H9 (cell line): Measurements from ENCODE around the gene GARIN5A. TPM values are rescaled to one million over a fixed set of nuclear protein-coding genes. Genes with fewer than 3 reads are reported as not detected.
A peak's percentile ranks its signal among the peaks of the same experiment; 100 is the strongest.

ENCODE experiments used
- DNase-seq: peaks from one replicate; pipeline ENCODE4 v3.0.0-alpha.2; 2017
- H2AFZ ChIP-seq: one replicate; pipeline ENCODE4 v1.6.1; 2013; ENCODE audit warnings: mild to moderate bottlenecking, low read length, control low read depth, moderate library complexity
- H2AK5ac ChIP-seq: 2 replicates; pipeline ENCODE4 v1.6.1; 2013; ENCODE audit warnings: low read length, control low read depth, mixed read lengths; ENCODE audit not compliant: insufficient read length
- H2BK120ac ChIP-seq: one replicate; pipeline ENCODE4 v1.6.1; 2013; ENCODE audit warnings: low read depth, mild to moderate bottlenecking, low read length, control low read depth, inconsistent platforms; ENCODE audit not compliant: poor library complexity, severe bottlenecking
- H2BK12ac ChIP-seq: 2 replicates; pipeline ENCODE4 v1.6.1; 2013; ENCODE audit warnings: low read length, control low read depth, mixed read lengths, low read depth; ENCODE audit not compliant: insufficient read length
- H2BK15ac ChIP-seq: 2 replicates; pipeline ENCODE4 v1.6.1; 2013; ENCODE audit warnings: low read depth, low read length, control low read depth
- H2BK20ac ChIP-seq: one replicate; pipeline ENCODE4 v1.6.1; 2013; ENCODE audit warnings: low read depth, mild to moderate bottlenecking, low read length, control low read depth, inconsistent platforms; ENCODE audit not compliant: poor library complexity, severe bottlenecking
- H2BK5ac ChIP-seq: 2 replicates; pipeline ENCODE4 v1.6.1; 2013; ENCODE audit warnings: low read length, control low read depth, mixed read lengths; ENCODE audit not compliant: insufficient read length
- H3K14ac ChIP-seq: 2 replicates; pipeline ENCODE4 v1.6.1; 2013; ENCODE audit warnings: low read length, control low read depth; ENCODE audit not compliant: insufficient read depth
- H3K18ac ChIP-seq: 2 replicates; pipeline ENCODE4 v1.6.1; 2013; ENCODE audit warnings: low read depth, mild to moderate bottlenecking, mixed read lengths, low read length, control low read depth; ENCODE audit not compliant: insufficient read length
- H3K23ac ChIP-seq: 2 replicates; pipeline ENCODE4 v1.6.1; 2013; ENCODE audit warnings: low read length, control low read depth, mixed read lengths, low read depth; ENCODE audit not compliant: insufficient read length
- H3K23me2 ChIP-seq: 2 replicates; pipeline ENCODE4 v1.6.1; 2013; ENCODE audit warnings: low read depth, mild to moderate bottlenecking, mixed read lengths, low read length, control low read depth; ENCODE audit not compliant: insufficient read length, poor library complexity, severe bottlenecking
- H3K27ac ChIP-seq: 2 replicates; pipeline ENCODE4 v1.5.1; 2013; ENCODE audit warnings: low read length, control low read depth, mixed read lengths, low read depth; ENCODE audit not compliant: insufficient read length
- H3K27me3 ChIP-seq: 2 replicates; pipeline ENCODE4 v1.6.1; 2013; ENCODE audit warnings: low read length, control low read depth, inconsistent platforms; ENCODE audit not compliant: insufficient read depth
- H3K4ac ChIP-seq: 2 replicates; pipeline ENCODE4 v1.6.1; 2013; ENCODE audit warnings: low read depth, mild to moderate bottlenecking, control low read depth, inconsistent platforms, low read length, moderate library complexity
- H3K4me1 ChIP-seq: 2 replicates; pipeline ENCODE4 v1.6.1; 2013; ENCODE audit warnings: low read length, control low read depth, inconsistent platforms; ENCODE audit not compliant: insufficient read depth
- H3K4me2 ChIP-seq: 2 replicates; pipeline ENCODE4 v1.6.1; 2013; ENCODE audit warnings: low read length, control low read depth, mixed read lengths; ENCODE audit not compliant: insufficient read length, insufficient read depth
- H3K56ac ChIP-seq: 2 replicates; pipeline ENCODE4 v1.6.1; 2013; ENCODE audit warnings: low read depth, mild to moderate bottlenecking, mixed read lengths, low read length, control low read depth; ENCODE audit not compliant: insufficient read length
- H3K79me1 ChIP-seq: 2 replicates; pipeline ENCODE4 v1.6.1; 2013; ENCODE audit warnings: low read depth, mild to moderate bottlenecking, moderate library complexity, low read length, control low read depth, inconsistent platforms; ENCODE audit not compliant: insufficient read depth, poor library complexity, severe bottlenecking
- H3K79me2 ChIP-seq: 2 replicates; pipeline ENCODE4 v1.6.1; 2013; ENCODE audit warnings: low read length, control low read depth, inconsistent platforms; ENCODE audit not compliant: insufficient read depth
- H3K9ac ChIP-seq: 2 replicates; pipeline ENCODE4 v1.6.1; 2013; ENCODE audit warnings: low read length, control low read depth, mixed read lengths; ENCODE audit not compliant: insufficient read length; ENCODE audit errors: extremely low read depth
- H3K9me3 ChIP-seq: one replicate; pipeline ENCODE4 v1.6.1; 2013; ENCODE audit warnings: low read depth, low read length, inconsistent platforms; ENCODE audit not compliant: control insufficient read depth
- H3T11ph ChIP-seq: one replicate; pipeline ENCODE4 v1.6.1; 2013; ENCODE audit warnings: mild to moderate bottlenecking, low read length, control low read depth, inconsistent platforms
- H4K20me1 ChIP-seq: one replicate; pipeline ENCODE4 v1.6.1; 2013; ENCODE audit not compliant: control insufficient read depth, insufficient read length, insufficient read depth
- H4K5ac ChIP-seq: 2 replicates; pipeline ENCODE4 v1.6.1; 2013; ENCODE audit warnings: low read depth, mild to moderate bottlenecking, mixed read lengths, low read length, control low read depth; ENCODE audit not compliant: insufficient read length
- H4K8ac ChIP-seq: replicated peaks from 2 replicates; pipeline ENCODE4 v1.6.1; 2013; ENCODE audit warnings: low read length, control low read depth, mixed read lengths, low read depth; ENCODE audit not compliant: insufficient read length
- H4K91ac ChIP-seq: 2 replicates; pipeline ENCODE4 v1.6.1; 2013; ENCODE audit warnings: low read depth, mild to moderate bottlenecking, moderate library complexity, mixed read lengths, low read length, control low read depth; ENCODE audit not compliant: insufficient read length
- H3K27ac Mint-ChIP-seq, 3 experiments: 2 replicates in 2 of 3; 3 replicates in 1 of 3; pipeline ENCODE4 v1.8.0; 2020 to 2021; ENCODE audit warnings: mixed read lengths in 3 of 3, mild to moderate bottlenecking in 1 of 3, moderate library complexity in 1 of 3
- H3K27me3 Mint-ChIP-seq: 2 replicates; pipeline ENCODE4 v1.8.0; 2021; ENCODE audit warnings: low read depth, mild to moderate bottlenecking, moderate library complexity, mixed read lengths
- H3K36me3 Mint-ChIP-seq, 3 experiments: 2 replicates in 2 of 3; 3 replicates in 1 of 3; pipeline ENCODE4 v1.8.0; 2020 to 2021; ENCODE audit warnings: low read depth in 3 of 3, mixed read lengths in 3 of 3; ENCODE audit not compliant: insufficient read depth in 1 of 3
- H3K4me1 Mint-ChIP-seq, 2 experiments: 2 replicates each; pipeline ENCODE4 v1.8.0; 2020; ENCODE audit warnings: mixed read lengths in 2 of 2
- H3K4me3 Mint-ChIP-seq, 2 experiments: 2 replicates in 1 of 2; 3 replicates in 1 of 2; pipeline ENCODE4 v1.8.0; 2020 to 2021; ENCODE audit warnings: mild to moderate bottlenecking in 2 of 2, mixed read lengths in 2 of 2, moderate library complexity in 1 of 2
- H3K9me3 Mint-ChIP-seq, 2 experiments: 2 replicates in 1 of 2; 3 replicates in 1 of 2; pipeline ENCODE4 v1.8.0; 2020; ENCODE audit warnings: mild to moderate bottlenecking in 2 of 2, mixed read lengths in 2 of 2, moderate library complexity in 1 of 2
- CTCF ChIP-seq: fragments of 200-600 bp; sonication (generic); conservative IDR thresholded peaks from 3 replicates; pipeline ENCODE4 v1.8.0; 2021; ENCODE audit warnings: antibody characterized with exemption, mild to moderate bottlenecking
- WGBS: extraction: QIAGEN DNeasy Blood & Tissue Kit; methylation state at CpG from one replicate; pipeline ENCODE4 v1.1.7; 2013; ENCODE audit warnings: missing lambda C conversion rate, low lambda C conversion rate, mixed read lengths; ENCODE audit not compliant: insufficient read length; ENCODE audit errors: extremely low coverage; 5-methylcytosine and 5-hydroxymethylcytosine counted together
- total RNA-seq: library from RNA; stranded (reverse); gene quantifications from 2 replicates; pipeline ENCODE4 v1.2.1, GENCODE V29; 2021

The GARIN5A gene
- total RNA-seq, 1 experiment from 2014 or later, result 9.5 TPM

DNA sequence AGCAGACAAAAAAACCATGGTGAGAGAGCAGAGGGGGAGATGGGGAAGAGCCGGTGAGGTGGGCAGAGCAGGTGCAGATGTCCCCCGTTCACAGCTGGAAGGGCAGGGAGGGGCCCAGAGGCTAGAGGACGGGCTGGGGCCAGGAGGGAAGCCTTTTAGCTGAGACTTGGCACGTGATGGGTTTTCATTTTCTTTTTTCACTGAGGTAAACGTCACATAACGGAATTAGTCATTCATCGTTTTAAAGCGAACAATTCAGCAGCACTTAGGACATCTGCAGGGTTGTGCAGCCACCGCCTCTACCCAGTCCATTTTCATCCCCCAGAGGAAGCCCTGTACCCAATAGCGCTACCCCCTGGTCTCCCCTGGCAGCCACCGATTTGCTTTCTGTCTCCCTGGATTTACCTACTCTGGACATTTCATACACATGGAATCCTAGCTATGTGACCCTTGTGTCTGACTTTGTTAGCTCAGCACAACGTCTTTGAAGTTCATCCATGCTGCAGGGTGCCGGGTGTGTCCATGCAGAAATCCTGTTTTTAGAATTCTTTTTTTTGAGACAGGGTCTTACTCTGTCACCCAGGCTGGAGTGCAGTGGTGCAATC is 16.4 kb downstream of the GARIN5A start:
- H3K4me3 Mint-ChIP-seq, result peak overlapping the region in 1 of 2 experiments; percentile 25; a peak in 1 of 5 replicates
- Histone ChIP-seq H3K27ac (no peak overlapping the region), H4K91ac (no peak overlapping the region), H3K14ac (no peak overlapping the region), H4K8ac (no peak overlapping the region), H2BK5ac (no peak overlapping the region), H2BK20ac (no peak overlapping the region), H3K4ac (no peak overlapping the region), H4K20me1 (no peaks in the 10 kb centered on the region), H3K56ac (no peak overlapping the region), H4K5ac (no peak overlapping the region), H3K23me2 (no peaks in the 10 kb centered on the region), H3K79me2 (no peaks in the 10 kb centered on the region), H2AFZ (no peak overlapping the region), H2BK12ac (no peak overlapping the region), H3K27me3 (no peaks in the 10 kb centered on the region), H3K79me1 (no peaks in the 10 kb centered on the region), H2BK15ac (no peak overlapping the region), H3K18ac (no peak overlapping the region), H3K4me1 (no peaks in the 10 kb centered on the region), H3T11ph (no peak overlapping the region), H3K9ac (no peak overlapping the region), H3K23ac (no peak overlapping the region), H3K9me3 (no peaks in the 10 kb centered on the region), H2BK120ac (no peak overlapping the region), H3K4me2 (no peak overlapping the region), H2AK5ac (no peak overlapping the region)
- no peaks in the 10 kb centered on the region; a peak in 1 of 5 replicates for H3K9me3 Mint-ChIP-seq
- peaks cover 15% of the 10 kb centered on the region for H3K27me3 Mint-ChIP-seq
- WGBS, result no CpG with 5 or more reads among the region's 13 CpGs
- no peak overlapping the region; a peak in 2 of 7 replicates for H3K27ac Mint-ChIP-seq
- H3K36me3 Mint-ChIP-seq, result peaks cover 0 to 3% (median 2%) of the 10 kb centered on the region in 3 experiments; a peak in 2 of 7 replicates
- H3K4me1 Mint-ChIP-seq, result peaks cover 2 to 5% of the 10 kb centered on the region in 2 experiments
- TF ChIP-seq CTCF, result peak; percentile 21; the same call in 2 of the 3 replicates
- DNase-seq, result no peak
